Cardiac muscle cell (in vitro differentiated cells and primary cell): ENCODE measurements around the gene PCSK4. TPM values are rescaled to one million over a fixed set of nuclear protein-coding genes. Genes with fewer than 3 reads are reported as not detected.
A peak's percentile ranks its signal among the peaks of the same experiment; 100 is the strongest.

Experiments
- DNase-seq, 2 donors: peaks; one replicate each; pipeline versions ENCODE4 v3.0.0 to v3.0.0-alpha.2; 2010 to 2017; ENCODE audit warnings: low read depth in 1 of 2, low spot score in 1 of 2
- H3K27ac ChIP-seq: fragments of 200-600 bp; sonication (generic); 2 replicates; pipeline ENCODE4 v1.5.1; 2016
- H3K27me3 ChIP-seq: fragments of 200-600 bp; sonication (generic); 2 replicates; pipeline ENCODE4 v1.6.0; 2016; ENCODE audit warnings: control low read depth
- H3K36me3 ChIP-seq: fragments of 200-600 bp; sonication (generic); 2 replicates; pipeline ENCODE4 v1.5.1; 2016; ENCODE audit warnings: control low read depth
- H3K4me1 ChIP-seq: fragments of 200-600 bp; sonication (generic); 2 replicates; pipeline ENCODE4 v1.8.1; 2017; ENCODE audit warnings: low read depth, mild to moderate bottlenecking, mixed run types
- H3K4me3 ChIP-seq: fragments of 200-600 bp; sonication (generic); 2 replicates; pipeline ENCODE4 v1.5.1; 2016; ENCODE audit warnings: mild to moderate bottlenecking
- H3K9me3 ChIP-seq: fragments of 200-600 bp; sonication (generic); 2 replicates; pipeline ENCODE4 v1.5.1; 2017; ENCODE audit warnings: low read depth, mild to moderate bottlenecking, control low read depth
- CTCF ChIP-seq: IDR thresholded peaks from 2 replicates; pipeline ENCODE4 v1.5.1; 2012; ENCODE audit warnings: low read depth, mild to moderate bottlenecking, low read length
- polyA plus RNA-seq: library from polyadenylated mRNA; unstranded; fragments of >200 nt; fragmentation: Nextera tagmentation; extraction: Ambion mirVana; gene quantifications from 2 replicates; pipeline ENCODE4 v1.2.1, GENCODE V29; 2016
- total RNA-seq: library from RNA; depleted of rRNA; stranded (reverse); fragments of >200 nt; gene quantifications from 2 replicates; pipeline ENCODE4 v1.2.3, GENCODE V29; 2016

The PCSK4 gene
- total and polyA plus RNA-seq, 2 experiments from 2014 or later: 9.6 to 28.6 TPM

DNA sequence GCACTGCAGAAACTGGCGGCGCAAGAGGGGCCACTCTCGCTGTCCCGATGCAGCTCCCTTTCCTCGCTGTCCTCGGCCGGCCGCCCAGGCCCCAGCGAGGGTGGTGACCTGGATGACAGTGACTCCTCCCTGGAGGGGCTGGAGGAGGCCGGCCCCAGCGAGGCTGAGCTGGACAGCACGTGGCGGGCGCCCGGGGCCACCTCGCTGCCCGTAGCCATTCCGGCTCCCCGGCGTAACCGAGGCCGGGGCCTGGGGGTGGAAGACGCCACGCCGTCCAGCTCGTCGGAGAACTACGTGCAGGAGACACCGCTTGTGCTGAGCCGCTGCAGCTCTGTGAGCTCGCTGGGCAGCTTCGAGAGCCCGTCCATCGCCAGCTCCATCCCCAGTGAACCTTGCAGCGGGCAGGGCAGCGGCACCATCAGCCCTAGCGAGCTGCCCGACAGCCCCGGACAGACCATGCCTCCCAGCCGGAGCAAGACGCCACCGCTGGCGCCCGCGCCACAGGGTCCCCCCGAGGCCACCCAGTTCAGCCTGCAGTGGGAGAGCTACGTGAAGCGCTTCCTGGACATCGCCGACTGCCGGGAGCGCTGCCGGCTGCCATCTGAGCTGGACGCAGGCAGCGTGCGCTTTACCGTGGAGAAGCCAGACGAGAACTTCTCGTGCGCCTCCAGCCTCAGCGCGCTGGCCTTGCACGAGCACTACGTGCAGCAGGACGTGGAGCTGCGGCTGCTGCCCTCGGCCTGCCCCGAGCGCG, 23.5 kb downstream of the PCSK4 start:
- Histone ChIP-seq H3K9me3 (no peaks in the 10 kb centered on the region), H3K4me1 (peaks cover 12% of the 10 kb centered on the region), H3K27ac (no peak overlapping the region), H3K27me3 (peaks cover 82% of the 10 kb centered on the region), H3K4me3 (no peak overlapping the region), H3K36me3 (no peaks in the 10 kb centered on the region)
- peak in 1 of 2 donors; percentile 32 for DNase-seq
- TF ChIP-seq CTCF: no peak

DNA sequence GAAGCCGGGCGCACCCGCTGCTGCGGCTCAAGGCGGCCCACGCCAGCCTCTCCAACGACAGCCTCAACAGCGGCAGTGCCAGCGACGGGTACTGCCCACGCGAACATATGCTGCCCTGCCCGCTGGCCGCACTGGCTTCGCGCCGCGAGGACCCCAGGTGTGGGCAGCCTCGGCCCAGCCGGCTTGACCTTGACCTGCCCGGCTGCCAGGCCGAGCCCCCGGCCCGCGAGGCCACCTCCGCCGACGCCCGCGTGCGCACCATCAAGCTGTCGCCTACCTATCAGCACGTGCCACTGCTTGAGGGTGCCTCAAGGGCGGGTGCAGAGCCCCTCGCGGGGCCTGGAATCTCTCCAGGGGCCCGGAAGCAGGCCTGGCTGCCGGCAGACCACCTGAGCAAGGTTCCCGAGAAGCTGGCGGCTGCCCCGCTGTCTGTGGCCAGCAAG, 24.1 kb downstream of the PCSK4 start:
- H3K4me3 ChIP-seq: no peak overlapping the region
- no peak for TF ChIP-seq CTCF

DNA sequence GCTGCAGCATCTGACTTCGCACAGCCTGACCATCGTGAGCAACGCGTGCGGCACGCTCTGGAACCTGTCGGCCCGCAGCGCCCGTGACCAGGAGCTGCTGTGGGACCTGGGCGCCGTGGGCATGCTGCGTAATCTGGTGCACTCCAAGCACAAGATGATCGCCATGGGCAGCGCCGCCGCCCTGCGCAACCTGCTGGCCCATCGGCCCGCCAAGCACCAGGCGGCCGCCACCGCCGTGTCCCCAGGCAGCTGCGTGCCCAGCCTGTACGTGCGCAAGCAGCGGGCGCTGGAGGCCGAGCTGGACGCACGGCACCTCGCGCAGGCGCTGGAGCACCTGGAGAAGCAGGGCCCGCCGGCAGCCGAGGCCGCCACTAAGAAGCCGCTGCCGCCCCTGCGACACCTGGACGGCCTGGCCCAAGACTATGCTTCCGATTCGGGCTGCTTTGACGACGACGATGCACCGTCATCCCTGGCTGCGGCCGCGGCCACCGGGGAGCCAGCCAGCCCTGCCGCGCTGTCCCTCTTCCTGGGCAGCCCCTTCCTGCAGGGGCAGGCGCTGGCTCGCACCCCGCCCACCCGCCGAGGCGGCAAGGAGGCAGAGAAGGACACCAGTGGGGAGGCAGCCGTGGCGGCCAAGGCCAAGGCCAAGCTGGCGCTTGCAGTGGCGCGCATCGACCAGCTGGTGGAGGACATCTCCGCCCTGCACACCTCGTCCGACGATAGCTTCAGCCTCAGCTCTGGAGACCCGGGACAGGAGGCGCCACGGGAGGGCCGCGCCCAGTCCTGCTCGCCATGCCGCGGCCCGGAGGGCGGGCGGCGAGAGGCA, 24.7 kb downstream of the PCSK4 start:
- TF ChIP-seq CTCF: peak; percentile 55
- Histone ChIP-seq H3K4me3 (no peak overlapping the region), H3K9me3 (no peaks in the 10 kb centered on the region), H3K27ac (no peak overlapping the region), H3K27me3 (peaks cover 70% of the 10 kb centered on the region), H3K4me1 (peaks cover 6% of the 10 kb centered on the region), H3K36me3 (no peaks in the 10 kb centered on the region)
- peak in 1 of 2 donors; percentile 73 for DNase-seq

More for the DNA sequence above, 24.1 kb downstream of the PCSK4 start:
- H3K9me3 ChIP-seq: no peaks in the 10 kb centered on the region
- H3K4me1 ChIP-seq: peaks cover 12% of the 10 kb centered on the region
- peaks cover 76% of the 10 kb centered on the region for H3K27me3 ChIP-seq
- H3K36me3 ChIP-seq: no peaks in the 10 kb centered on the region
- no peak for DNase-seq
- H3K27ac ChIP-seq: no peak overlapping the region

GRCh38 chr19:1461862-1462261, 28.3 kb downstream of the PCSK4 start:
- Histone ChIP-seq H3K36me3 (no peaks in the 10 kb centered on the region), H3K27me3 (peaks cover 61% of the 10 kb centered on the region), H3K27ac (no peak overlapping the region), H3K4me3 (no peak overlapping the region), H3K4me1 (no peaks in the 10 kb centered on the region), H3K9me3 (no peaks in the 10 kb centered on the region)
- no peak for DNase-seq
- no peak for TF ChIP-seq CTCF

DNA sequence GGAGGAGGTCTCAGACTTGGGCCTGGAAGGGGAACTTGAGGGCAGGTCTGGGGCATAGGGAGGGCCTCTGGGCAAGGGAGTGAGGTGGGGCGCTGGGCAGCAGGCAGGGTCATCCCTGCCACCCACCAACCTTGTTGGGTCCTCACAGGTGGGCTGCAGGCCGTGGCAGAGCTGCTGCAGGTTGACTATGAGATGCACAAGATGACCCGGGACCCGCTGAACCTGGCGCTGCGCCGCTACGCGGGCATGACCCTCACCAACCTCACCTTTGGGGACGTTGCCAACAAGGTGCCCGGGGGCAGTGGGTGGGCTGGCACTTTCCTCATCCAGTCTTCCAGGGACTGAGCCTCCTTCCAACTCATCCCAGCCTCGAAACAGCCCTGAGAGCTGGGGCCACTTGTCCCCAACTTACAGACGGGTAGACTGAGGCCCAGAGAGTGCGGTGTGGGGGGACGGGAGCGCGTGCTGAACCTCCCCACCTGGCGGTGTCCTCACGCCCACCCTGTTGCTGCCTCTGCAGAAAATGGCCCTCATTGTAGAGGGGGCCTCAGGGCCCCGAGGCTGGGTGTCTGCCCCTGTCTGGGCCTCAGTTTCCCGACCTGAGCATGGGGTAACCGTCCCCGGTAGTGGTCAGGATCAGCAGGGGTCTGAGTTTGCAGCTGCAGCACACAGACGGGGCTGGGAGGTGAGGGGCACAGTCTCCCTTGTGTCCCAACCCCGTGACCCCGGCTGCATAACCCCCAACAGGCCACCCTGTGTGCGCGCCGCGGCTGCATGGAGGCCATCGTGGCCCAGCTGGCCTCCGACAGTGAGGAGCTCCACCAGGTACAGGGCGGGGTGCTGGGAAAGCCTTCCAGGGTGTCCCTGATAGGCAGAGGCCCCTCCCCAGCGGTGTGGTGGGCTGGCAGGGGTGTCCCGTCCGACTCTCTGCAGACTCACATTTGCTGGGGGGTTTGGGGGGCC, 29.8 kb downstream of the PCSK4 start:
- Histone ChIP-seq H3K27me3 (peaks cover 61% of the 10 kb centered on the region), H3K27ac (no peak overlapping the region), H3K9me3 (no peaks in the 10 kb centered on the region), H3K36me3 (no peaks in the 10 kb centered on the region), H3K4me3 (no peak overlapping the region), H3K4me1 (no peaks in the 10 kb centered on the region)
- no peak for TF ChIP-seq CTCF
- DNase-seq: no peak
